Activated CD8-positive, alpha-beta memory T cell treated with anti-CD3 and anti-CD28 coated beads, Interleukin-2, amount 10 ng/mL, durations not matched to agents 7 days and 5 days (primary cell): ENCODE measurements around the gene RUNX3. TPM values are rescaled to one million over a fixed set of nuclear protein-coding genes. Genes with fewer than 3 reads are reported as not detected.

Source experiments
- ATAC-seq: fragments of 150-1000 bp; cut with Tn5 transposase; one replicate; pipeline ENCODE4 v1.10.0; 2021; ENCODE audit warnings: moderate library complexity
- CTCF ChIA-PET: fragments of 350-600 bp; sonication (Branson Sonifier 250); formaldehyde crosslinking; loops from one replicate; lab custom pipeline; 2021; ENCODE audit warnings: antibody characterized with exemption; lab: Charles Lee
- DNase-seq: peaks from one replicate; pipeline ENCODE4 v3.0.0-alpha.2; 2020
- H3K27ac Mint-ChIP-seq: one replicate; pipeline ENCODE4 v1.8.0; 2021; ENCODE audit warnings: mild to moderate bottlenecking, mixed read lengths
- H3K27me3 Mint-ChIP-seq: one replicate; pipeline ENCODE4 v1.8.0; 2021; ENCODE audit warnings: mixed read lengths
- H3K36me3 Mint-ChIP-seq: one replicate; pipeline ENCODE4 v1.8.0; 2021; ENCODE audit warnings: mild to moderate bottlenecking, mixed read lengths
- H3K4me1 Mint-ChIP-seq: one replicate; pipeline ENCODE4 v1.8.0; 2021; ENCODE audit warnings: mixed read lengths
- H3K4me3 Mint-ChIP-seq: one replicate; pipeline ENCODE4 v1.8.0; 2021; ENCODE audit warnings: mild to moderate bottlenecking, moderate library complexity, mixed read lengths
- H3K9me3 Mint-ChIP-seq: one replicate; pipeline ENCODE4 v1.8.0; 2022; ENCODE audit warnings: low read depth, mixed read lengths
- microRNA-seq: library from miRNA; unstranded; fragments of <30 nt; microRNA quantifications from one replicate; pipeline ENCODE4 v1.2.0, GENCODE V29; 2022
- total RNA-seq, 2 experiments: library from RNA; stranded (reverse); gene quantifications; one replicate each; pipeline ENCODE4 v1.2.3, GENCODE V29; 2021

The RUNX3 gene
- total RNA-seq, 2 experiments from 2014 or later, result 224 to 246 TPM

DNA sequence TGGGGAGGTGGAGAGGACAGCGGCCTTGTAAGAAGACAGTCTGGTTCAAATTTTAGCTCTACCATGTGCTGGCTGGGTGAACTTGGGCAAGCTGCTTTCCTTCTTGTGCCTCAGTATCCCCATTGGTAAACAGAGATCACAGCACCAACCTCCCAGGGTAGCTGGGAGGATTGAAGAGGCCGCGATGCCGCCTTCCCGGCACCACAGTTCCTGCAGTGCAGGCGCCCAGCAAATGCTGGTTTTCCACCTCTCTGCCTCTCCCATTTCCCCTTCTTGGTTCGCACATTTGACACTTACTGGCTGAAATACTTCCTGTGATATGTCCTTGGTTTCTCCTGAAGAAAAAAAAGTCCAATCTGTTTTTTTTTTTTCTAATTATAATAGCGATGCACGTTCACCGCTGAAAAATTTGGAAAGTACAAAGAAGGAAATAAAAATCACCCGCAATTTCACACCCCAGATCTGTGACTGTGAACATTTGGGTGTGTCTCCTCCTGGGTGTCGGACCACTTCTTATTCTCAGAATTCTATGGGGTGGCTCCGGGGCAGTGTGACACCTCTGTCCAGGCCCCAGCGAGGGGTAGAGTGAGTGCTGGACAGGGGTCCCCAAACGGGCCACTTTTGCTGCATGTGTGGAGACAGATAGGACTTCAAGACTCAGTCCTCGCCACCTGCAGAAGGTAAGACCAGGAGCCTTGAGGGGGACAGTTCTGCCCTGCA lies 73.1 kb downstream of the RUNX3 start:
- Mint-ChIP-seq H3K4me3 (no peak overlapping the region), H3K27ac (no peak overlapping the region), H3K4me1 (peaks cover 13% of the 10 kb centered on the region), H3K27me3 (peaks cover 41% of the 10 kb centered on the region), H3K9me3 (no peaks in the 10 kb centered on the region), H3K36me3 (no peaks in the 10 kb centered on the region)
- CTCF ChIA-PET, result interaction anchor here (0.9 to 1.6 kb wide), 3 partner anchors 9 to 348 kb away, joined by 3 to 6 read pairs (median 5); no protein-coding TSS in a partner anchor
- DNase-seq (no peak), ATAC-seq (no peak)

- DNase-seq (no peak), ATAC-seq (no peak)
- Mint-ChIP-seq H3K4me1 (peaks cover 13% of the 10 kb centered on the region), H3K9me3 (no peaks in the 10 kb centered on the region), H3K36me3 (no peaks in the 10 kb centered on the region), H3K27me3 (peaks cover 54% of the 10 kb centered on the region), H3K27ac (no peak overlapping the region), H3K4me3 (no peak overlapping the region)
- CTCF ChIA-PET, result interaction anchor here (1.0 to 1.7 kb wide), 2 partner anchors 181 to 184 kb away, joined by 3 to 7 read pairs; no protein-coding TSS in a partner anchor
Measured at GRCh38 chr1:24855474-24855873, 74.6 kb downstream of the RUNX3 start.

DNA sequence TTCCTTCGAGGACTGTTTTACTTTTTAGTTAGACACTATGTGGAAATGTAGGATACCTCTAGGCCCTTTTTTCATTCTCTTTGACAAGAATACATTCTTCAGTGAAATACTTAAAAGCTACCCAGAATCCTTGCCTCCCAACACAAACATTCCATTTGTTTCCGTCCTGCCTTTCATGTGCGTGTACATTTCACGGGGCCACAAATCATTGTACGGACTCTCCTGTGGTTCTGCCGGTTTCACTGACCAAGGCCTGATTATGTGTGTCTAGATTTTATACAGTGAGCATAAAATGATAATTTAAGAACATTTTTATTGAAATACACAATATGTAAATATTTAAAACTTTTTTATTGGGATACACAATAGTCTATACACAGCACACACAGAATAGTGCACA lies 76.4 kb downstream of the RUNX3 start:
- CTCF ChIA-PET, result interaction anchor here (0.8 kb wide), 1 partner anchor 57 kb away, joined by 3 read pairs; no protein-coding TSS in a partner anchor
- no peak overlapping the region for H3K4me3 Mint-ChIP-seq
- H3K27ac Mint-ChIP-seq, result no peak overlapping the region
- DNase-seq, result no peak
- no peak for ATAC-seq
- no peaks in the 10 kb centered on the region for H3K9me3 Mint-ChIP-seq
- H3K4me1 Mint-ChIP-seq, result peaks cover 23% of the 10 kb centered on the region
- peaks cover 62% of the 10 kb centered on the region for H3K27me3 Mint-ChIP-seq
- H3K36me3 Mint-ChIP-seq, result no peaks in the 10 kb centered on the region

DNA sequence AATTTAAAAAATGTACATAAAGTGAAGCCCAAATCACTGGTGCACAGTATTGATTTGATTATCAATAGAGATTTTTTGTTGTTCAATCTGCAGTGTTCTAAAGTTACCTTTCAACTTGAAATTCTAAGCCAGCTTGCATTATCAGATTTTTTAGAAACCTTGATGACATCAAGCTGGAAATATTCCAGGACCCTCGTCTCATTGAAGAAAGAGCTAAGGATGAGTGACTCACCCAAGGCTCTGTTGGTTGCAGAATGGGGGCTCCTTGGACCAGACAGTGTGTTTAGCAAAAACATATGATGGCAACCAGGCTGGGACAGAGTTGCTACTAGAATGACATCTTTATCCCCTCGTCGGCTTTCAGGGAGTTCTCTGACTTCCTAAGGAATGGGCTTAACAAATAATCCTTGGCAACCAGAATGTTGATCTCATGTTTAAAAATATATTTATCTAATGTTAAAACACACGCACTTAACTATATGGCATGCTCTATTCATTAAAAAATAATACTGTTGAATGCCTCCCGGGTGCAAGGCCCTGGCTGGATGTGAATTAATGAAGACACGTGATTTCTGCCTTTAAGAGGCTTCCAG lies 79.7 kb downstream of the RUNX3 start:
- no peaks in the 10 kb centered on the region for H3K9me3 Mint-ChIP-seq
- no peak overlapping the region for H3K4me3 Mint-ChIP-seq
- H3K36me3 Mint-ChIP-seq, result no peaks in the 10 kb centered on the region
- H3K4me1 Mint-ChIP-seq, result peaks cover 25% of the 10 kb centered on the region
- no peak overlapping the region for H3K27ac Mint-ChIP-seq
- peaks cover 55% of the 10 kb centered on the region for H3K27me3 Mint-ChIP-seq
- DNase-seq (no peak), ATAC-seq (no peak)
- CTCF ChIA-PET, result interaction anchor here (0.8 to 5.0 kb wide), 10 partner anchors 15 to 354 kb away, joined by 3 to 65 read pairs (median 10); no protein-coding TSS in a partner anchor

- peaks cover 24% of the 10 kb centered on the region for H3K4me1 Mint-ChIP-seq
Measured at GRCh38 chr1:24849672-24850295, 80.3 kb downstream of the RUNX3 start.

More at GRCh38 chr1:24849672-24850295, 80.3 kb downstream of the RUNX3 start:
- CTCF ChIA-PET, result interaction anchor here (0.8 to 5.0 kb wide), 13 partner anchors 14 to 355 kb away, joined by 3 to 65 read pairs (median 4); no protein-coding TSS in a partner anchor
- DNase-seq (peak; percentile 56), ATAC-seq (no peak)
- H3K9me3 Mint-ChIP-seq, result no peaks in the 10 kb centered on the region
- H3K36me3 Mint-ChIP-seq, result no peaks in the 10 kb centered on the region
- H3K27me3 Mint-ChIP-seq, result peaks cover 57% of the 10 kb centered on the region
- H3K27ac Mint-ChIP-seq, result no peak overlapping the region
- H3K4me3 Mint-ChIP-seq, result no peak overlapping the region

Small RNA genes lying within 50 kb of the gene (microRNA-seq; reads per million reads assigned to microRNA genes)
- 23.0 reads per million, percentile 46 among the genes with 10 or more reads in this experiment for gene MIR6731

Other genes starting within 250 kb of the RUNX3 start
- gene CLIC4, start 184.8 kb downstream of the RUNX3 start, total RNA-seq, result 10 to 100 TPM; 16.9 to 23.0 TPM